Transverse colon (tissue), 4 donors: Measurements from ENCODE around the gene DDX1. TPM values are rescaled to one million over a fixed set of nuclear protein-coding genes. Genes with fewer than 3 reads are reported as not detected.

ENCODE experiments used
- DNase-seq: peaks from one replicate; pipeline ENCODE4 v3.0.0-alpha.2; 2019
- H3K27ac ChIP-seq, 4 donors: fragments of 200-600 bp; sonication (generic); 2 replicates each; pipeline ENCODE4 v1.5.1; 2016 to 2018; ENCODE audit warnings: inconsistent platforms in 4 of 4
- H3K27me3 ChIP-seq: fragments of 200-600 bp; sonication (generic); 2 replicates; pipeline ENCODE4 v1.5.1; 2017; ENCODE audit warnings: inconsistent platforms
- H3K36me3 ChIP-seq, 4 donors: fragments of 200-600 bp; sonication (generic); 2 replicates each; pipeline ENCODE4 v1.5.1; 2017 to 2019; ENCODE audit warnings: inconsistent platforms in 4 of 4
- H3K4me1 ChIP-seq, 4 donors: fragments of 200-600 bp; sonication (generic); 2 replicates each; pipeline ENCODE4 v1.5.1; 2017 to 2020; ENCODE audit warnings: inconsistent platforms in 4 of 4
- H3K4me3 ChIP-seq, 4 donors: fragments of 200-600 bp; sonication (generic); 1 replicate in 1 of 4; 2 replicates in 3 of 4; pipeline versions ENCODE4 v1.5.1 to v1.6.1; 2017 to 2019; ENCODE audit warnings: inconsistent platforms in 4 of 4
- H3K9me3 ChIP-seq, 2 donors: fragments of 200-600 bp; sonication (generic); 2 replicates each; pipeline ENCODE4 v1.5.1; 2017 to 2019; ENCODE audit warnings: inconsistent platforms in 2 of 2
- EP300 ChIP-seq: sonication (generic); formaldehyde crosslinking; IDR thresholded peaks from one replicate; pipeline ENCODE4 v1.6.1; 2017; ENCODE audit warnings: antibody characterized with exemption, low read depth
- POLR2A ChIP-seq: fragments of 450-650 bp; IDR thresholded peaks from one replicate; pipeline ENCODE4 v1.6.1; 2016; ENCODE audit warnings: antibody characterized with exemption, mild to moderate bottlenecking, moderate library complexity
- POLR2AphosphoS5 ChIP-seq, 3 donors: sonication (generic); formaldehyde crosslinking; IDR thresholded peaks; one replicate each; pipeline ENCODE4 v1.6.1; 2016; ENCODE audit warnings: antibody characterized with exemption in 3 of 3
- WGBS, 2 donors: methylation state at CpG; one replicate each; pipeline ENCODE4 v1.1.5; 2018; ENCODE audit warnings: low coverage in 1 of 2; 5-methylcytosine and 5-hydroxymethylcytosine counted together
- in situ Hi-C, 4 donors: fragments of 200-750 bp; cut with MboI; loops; one replicate each; pipeline versions ENCODE4 v1.15.0 to v1.15.1; 2017; ENCODE audit warnings: low sequenced_read_pairs in 3 of 4, low pct_ligation_motif_present in 1 of 4, low pct_unique_long_range_greater_than_20kb in 1 of 4
- intact Hi-C: fragments of 100-400 bp; cut with DNase I; formaldehyde crosslinking; loops from one replicate; pipeline ENCODE4 v1.15.1; 2023; ENCODE audit warnings: low total_unique reads
- total RNA-seq, 4 donors: library from RNA; depleted of rRNA; stranded (reverse); fragments of >200 nt; gene quantifications; one replicate each; pipeline ENCODE4 v1.1.0, GENCODE V29; 2016
- TF ChIP-seq, protein P1 (sequence below), 5 experiments: fragments of 200-600 bp in 3 of 5; fragments of 450-650 bp in 2 of 5; sonication (generic) in 3 of 5; IDR thresholded peaks; 1 replicate in 2 of 5; 2 replicates in 3 of 5; pipeline ENCODE4 v1.5.1; 2016 to 2017; ENCODE audit warnings: antibody characterized with exemption in 5 of 5, inconsistent platforms in 3 of 5, mild to moderate bottlenecking in 2 of 5, moderate library complexity in 1 of 5

The DDX1 gene
- total RNA-seq, 4 donors from 2014 or later: 18.3 to 61.1 (median 49.9) TPM

DNA sequence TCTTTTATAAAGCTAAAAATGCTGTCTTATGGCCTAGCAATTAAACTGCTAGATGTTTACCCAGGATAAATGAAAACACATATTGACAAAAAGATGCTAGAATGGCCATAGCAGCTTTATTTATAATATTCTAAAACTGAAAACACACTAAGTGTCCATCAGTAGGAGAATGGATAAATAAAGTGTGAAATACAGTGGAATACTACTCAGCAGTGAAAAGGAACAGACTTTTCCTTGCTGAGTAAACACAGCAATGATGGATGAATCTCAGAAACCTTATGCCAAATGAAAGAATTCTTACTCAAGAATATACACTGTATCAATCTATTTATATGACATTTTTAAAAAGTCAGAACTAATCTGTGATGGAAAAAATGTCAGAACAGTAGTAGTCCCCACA lies 33.2 kb downstream of the DDX1 start:
- H3K4me3 ChIP-seq: no peak overlapping the region
- in situ Hi-C loops: loop anchor here (25.0 kb wide), 5 partner anchors 112 to 1137 kb away; partner anchors contain the start of gene MYCN (in 1 of the 4)
- intact Hi-C loops: no loop called here
- H3K9me3 ChIP-seq: no peaks in the 10 kb centered on the region
- H3K27me3 ChIP-seq: no peaks in the 10 kb centered on the region
- no peaks in the 10 kb centered on the region for H3K4me1 ChIP-seq
- H3K36me3 ChIP-seq: peaks cover 0 to 83% (median 33%) of the 10 kb centered on the region in 4 donors
- TF ChIP-seq POLR2AphosphoS5 (IDR thresholded peaks at IDR 0.05) (no peak), POLR2A (no peak), EP300 (no peak)
- TF ChIP-seq, protein P1, sequence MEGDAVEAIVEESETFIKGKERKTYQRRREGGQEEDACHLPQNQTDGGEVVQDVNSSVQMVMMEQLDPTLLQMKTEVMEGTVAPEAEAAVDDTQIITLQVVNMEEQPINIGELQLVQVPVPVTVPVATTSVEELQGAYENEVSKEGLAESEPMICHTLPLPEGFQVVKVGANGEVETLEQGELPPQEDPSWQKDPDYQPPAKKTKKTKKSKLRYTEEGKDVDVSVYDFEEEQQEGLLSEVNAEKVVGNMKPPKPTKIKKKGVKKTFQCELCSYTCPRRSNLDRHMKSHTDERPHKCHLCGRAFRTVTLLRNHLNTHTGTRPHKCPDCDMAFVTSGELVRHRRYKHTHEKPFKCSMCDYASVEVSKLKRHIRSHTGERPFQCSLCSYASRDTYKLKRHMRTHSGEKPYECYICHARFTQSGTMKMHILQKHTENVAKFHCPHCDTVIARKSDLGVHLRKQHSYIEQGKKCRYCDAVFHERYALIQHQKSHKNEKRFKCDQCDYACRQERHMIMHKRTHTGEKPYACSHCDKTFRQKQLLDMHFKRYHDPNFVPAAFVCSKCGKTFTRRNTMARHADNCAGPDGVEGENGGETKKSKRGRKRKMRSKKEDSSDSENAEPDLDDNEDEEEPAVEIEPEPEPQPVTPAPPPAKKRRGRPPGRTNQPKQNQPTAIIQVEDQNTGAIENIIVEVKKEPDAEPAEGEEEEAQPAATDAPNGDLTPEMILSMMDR (IDR thresholded peaks at IDR 0.05): no peak
- no peak for DNase-seq
- no peak overlapping the region for H3K27ac ChIP-seq

DNA sequence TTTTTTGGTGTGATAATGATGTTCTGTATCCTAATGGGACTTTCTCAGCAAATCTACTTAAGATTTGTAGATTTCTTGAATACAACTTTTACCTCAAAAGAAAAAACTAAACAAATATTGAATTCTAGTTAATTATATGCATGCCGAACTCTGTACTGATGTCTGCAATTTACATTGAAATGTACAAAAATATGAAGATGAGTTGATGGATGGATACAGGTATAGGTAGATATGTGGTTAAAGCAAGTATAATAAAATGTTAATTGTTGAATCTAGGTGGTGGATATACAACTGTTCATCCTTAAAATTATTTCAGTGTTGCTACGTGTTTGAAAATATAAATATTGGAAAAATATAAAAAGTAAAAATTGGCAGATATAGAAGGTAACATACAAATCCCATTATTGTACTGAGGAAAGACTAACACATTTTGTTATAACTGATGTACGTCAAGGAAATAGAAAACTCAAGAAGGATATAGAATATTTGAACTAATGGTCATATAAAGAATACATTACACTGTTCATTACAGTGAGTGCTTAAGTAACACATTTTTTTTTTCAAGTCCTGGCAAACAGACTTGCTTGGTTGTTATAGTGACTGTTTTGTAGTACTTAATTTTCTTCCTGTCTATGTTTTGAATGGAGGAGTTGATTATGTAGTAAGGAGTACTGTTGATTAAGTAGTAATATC lies 33.8 kb downstream of the DDX1 start:
- Histone ChIP-seq H3K4me1 (no peaks in the 10 kb centered on the region), H3K4me3 (no peak overlapping the region), H3K27me3 (no peaks in the 10 kb centered on the region), H3K27ac (no peak overlapping the region), H3K9me3 (no peaks in the 10 kb centered on the region), H3K36me3 (peaks cover 0 to 82% (median 34%) of the 10 kb centered on the region in 4 donors)
- no peak for TF ChIP-seq POLR2A
- no peak for TF ChIP-seq POLR2AphosphoS5 (IDR thresholded peaks at IDR 0.05)
- in situ Hi-C loops: loop anchor here (25.0 kb wide), 5 partner anchors 112 to 1137 kb away; partner anchors contain the start of gene MYCN (in 1 of the 4)
- 87 to 94% methylated on average over 3 of the region's 3 CpGs for WGBS, 2 donors
- DNase-seq: no peak
- intact Hi-C loops: no loop called here

DNA sequence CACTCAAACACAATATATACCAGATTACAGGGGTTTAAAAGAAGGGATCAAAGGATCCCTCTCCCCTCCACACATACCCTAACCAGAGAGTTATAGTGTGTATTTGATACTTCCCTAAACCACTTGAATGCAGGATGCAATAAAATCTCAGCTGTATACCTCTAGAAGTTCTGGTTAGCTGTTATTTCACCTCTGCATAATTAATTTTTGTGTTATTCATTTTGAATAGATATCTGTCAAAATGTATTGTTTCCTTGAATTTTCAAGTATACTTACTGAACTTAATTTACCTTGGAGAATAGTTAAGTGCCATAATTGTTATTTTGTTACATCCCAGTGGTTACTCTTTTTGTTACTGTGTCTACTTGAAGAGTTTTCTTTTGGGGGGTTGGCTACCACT lies 34.5 kb downstream of the DDX1 start:
- H3K27ac ChIP-seq: no peak overlapping the region
- intact Hi-C loops (no loop called here), in situ Hi-C loops (loop anchor here (25.0 kb wide), 5 partner anchors 111 to 1136 kb away; partner anchors contain the start of gene MYCN (in 1 of the 4))
- peaks cover 0 to 82% (median 34%) of the 10 kb centered on the region in 4 donors for H3K36me3 ChIP-seq
- H3K27me3 ChIP-seq: no peaks in the 10 kb centered on the region
- H3K9me3 ChIP-seq: no peaks in the 10 kb centered on the region
- H3K4me1 ChIP-seq: no peaks in the 10 kb centered on the region
- TF ChIP-seq POLR2AphosphoS5 (IDR thresholded peaks at IDR 0.05): no peak
- TF ChIP-seq, protein P1 (IDR thresholded peaks at IDR 0.05): no peak
- no peak for TF ChIP-seq POLR2A
- TF ChIP-seq EP300: no peak
- DNase-seq: no peak
- H3K4me3 ChIP-seq: no peak overlapping the region

DNA sequence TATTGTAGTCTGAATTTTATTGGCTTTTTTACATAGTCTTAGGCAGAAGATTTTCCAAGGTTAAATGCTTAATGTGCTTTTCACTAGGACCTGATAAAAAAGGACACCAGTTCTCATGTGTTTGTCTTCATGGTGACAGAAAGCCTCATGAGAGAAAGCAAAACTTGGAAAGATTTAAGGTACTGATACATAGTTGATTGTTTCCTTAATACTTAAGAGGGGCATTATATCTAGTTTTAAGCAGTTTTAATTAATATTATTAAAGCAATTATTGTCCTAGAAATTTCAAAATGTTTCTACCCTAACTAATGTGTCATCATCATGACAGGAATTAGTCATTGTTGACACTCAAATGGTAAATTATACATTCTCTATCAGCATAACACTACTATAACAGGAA lies 35.3 kb downstream of the DDX1 start:
- intact Hi-C loops (no loop called here), in situ Hi-C loops (loop anchor here (25.0 kb wide), 5 partner anchors 110 to 1135 kb away; partner anchors contain the start of gene MYCN (in 1 of the 4))
- peaks cover 0 to 82% (median 34%) of the 10 kb centered on the region in 4 donors for H3K36me3 ChIP-seq

More for the DNA sequence above, 35.3 kb downstream of the DDX1 start:
- Histone ChIP-seq H3K9me3 (no peaks in the 10 kb centered on the region), H3K27ac (no peak overlapping the region), H3K4me1 (no peaks in the 10 kb centered on the region), H3K4me3 (no peak overlapping the region), H3K27me3 (no peaks in the 10 kb centered on the region)
- no peak for DNase-seq
- TF ChIP-seq, protein P1 (IDR thresholded peaks at IDR 0.05): no peak
- TF ChIP-seq POLR2AphosphoS5 (IDR thresholded peaks at IDR 0.05): no peak
- no peak for TF ChIP-seq EP300
- no peak for TF ChIP-seq POLR2A
